COLO668 (cell line): Measurements from ENCODE around the gene ZNF423.

Experiments used
- DNase-seq: peaks from one replicate; lab custom pipeline; 2025; ENCODE audit not compliant: unreplicated experiment; lab: John Stamatoyannopoulos, UW

The ZNF423 gene

GRCh38 chr16:49672753-49673152, 183.2 kb downstream of the ZNF423 start:
- no peak for DNase-seq

- no peak for DNase-seq
These were observed 184.6 kb downstream of the ZNF423 start for GRCh38 chr16:49671333-49671732.

GRCh38 chr16:49670627-49671026, 185.3 kb downstream of the ZNF423 start:
- DNase-seq, result no peak

DNA sequence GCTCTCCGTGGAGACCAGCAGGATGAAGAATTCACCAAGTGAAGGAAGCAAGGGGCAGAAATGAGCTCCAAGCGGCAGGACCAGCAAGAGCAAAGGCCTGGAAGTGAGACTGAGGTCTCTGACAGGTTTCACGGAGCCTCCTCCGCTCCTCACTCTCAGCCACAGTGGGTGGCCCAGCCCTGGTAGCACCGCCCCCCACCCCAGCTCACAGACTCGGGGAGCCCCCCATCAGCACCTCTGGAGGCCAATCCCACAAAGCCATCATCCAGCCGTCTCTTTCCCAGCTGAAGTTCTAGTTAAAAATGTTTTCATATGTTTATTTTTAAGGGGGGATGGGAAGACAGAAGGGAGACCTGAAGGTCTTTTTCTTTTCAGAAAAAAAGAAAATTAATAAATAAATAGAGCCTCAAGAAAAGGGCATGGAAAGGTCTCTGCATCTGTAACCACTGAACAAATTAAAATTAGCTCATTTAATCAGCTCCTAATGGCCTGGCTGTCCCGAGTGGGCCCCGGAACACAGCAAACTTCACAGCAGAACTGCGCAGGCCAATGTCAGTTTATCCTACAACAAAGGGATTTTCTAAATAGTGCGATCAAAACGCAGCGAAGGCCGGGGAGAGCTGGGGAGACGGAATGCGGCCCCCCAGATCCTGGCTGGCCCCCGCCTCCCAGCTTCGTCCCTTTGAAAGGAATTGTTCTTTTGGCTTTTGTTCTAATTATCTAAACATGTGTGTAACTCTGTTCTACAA, 190.3 kb downstream of the ZNF423 start:
- no peak for DNase-seq

DNA sequence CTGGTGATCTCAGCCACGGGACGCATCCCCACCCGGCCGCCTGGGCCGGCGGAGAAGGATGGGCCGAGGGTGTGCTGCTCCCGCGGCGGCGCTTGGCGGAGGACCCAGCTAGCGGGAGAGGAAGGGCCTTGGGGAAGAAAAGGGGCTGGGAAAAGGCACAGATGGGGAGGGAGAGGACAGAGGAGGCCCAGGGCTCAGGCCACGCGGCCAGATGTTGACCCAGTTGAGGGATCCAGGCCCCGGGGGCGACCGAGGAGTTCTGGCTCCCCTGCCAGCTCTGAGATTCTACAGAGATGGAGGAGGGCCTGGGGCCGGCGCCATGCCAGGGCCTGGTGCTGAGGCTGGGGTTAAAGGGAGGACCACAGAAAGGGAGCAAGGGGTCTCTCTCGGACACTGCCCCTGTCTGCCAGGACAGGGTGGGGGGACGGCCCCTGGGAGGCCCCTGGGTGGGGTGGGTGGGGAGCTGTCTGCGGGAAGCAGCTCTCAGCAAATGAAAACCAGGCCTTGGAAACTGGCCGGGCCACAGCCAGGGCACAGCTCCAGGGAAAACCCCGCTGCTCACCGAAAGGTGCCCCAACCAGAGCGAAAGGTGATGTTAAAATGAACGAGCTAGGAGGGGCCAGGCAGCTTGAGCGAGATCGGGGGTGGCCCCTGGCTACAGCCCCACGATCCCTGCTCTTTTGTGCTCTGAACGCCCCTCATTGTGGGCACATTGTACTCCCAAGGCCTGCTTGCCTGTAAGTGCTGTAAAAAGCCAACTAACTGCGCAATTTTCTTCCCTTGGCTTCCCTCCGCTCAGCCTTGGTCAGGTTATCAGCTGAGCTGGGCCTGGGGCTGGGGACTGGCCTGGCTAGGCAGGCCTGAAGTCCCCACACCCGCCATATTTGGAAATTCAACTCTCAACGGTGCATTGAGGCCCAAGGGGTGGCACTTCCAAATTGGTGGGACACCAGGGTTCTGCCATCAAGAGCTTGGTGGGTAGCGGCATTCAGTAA, 191.4 kb downstream of the ZNF423 start:
- DNase-seq, result no peak

DNA sequence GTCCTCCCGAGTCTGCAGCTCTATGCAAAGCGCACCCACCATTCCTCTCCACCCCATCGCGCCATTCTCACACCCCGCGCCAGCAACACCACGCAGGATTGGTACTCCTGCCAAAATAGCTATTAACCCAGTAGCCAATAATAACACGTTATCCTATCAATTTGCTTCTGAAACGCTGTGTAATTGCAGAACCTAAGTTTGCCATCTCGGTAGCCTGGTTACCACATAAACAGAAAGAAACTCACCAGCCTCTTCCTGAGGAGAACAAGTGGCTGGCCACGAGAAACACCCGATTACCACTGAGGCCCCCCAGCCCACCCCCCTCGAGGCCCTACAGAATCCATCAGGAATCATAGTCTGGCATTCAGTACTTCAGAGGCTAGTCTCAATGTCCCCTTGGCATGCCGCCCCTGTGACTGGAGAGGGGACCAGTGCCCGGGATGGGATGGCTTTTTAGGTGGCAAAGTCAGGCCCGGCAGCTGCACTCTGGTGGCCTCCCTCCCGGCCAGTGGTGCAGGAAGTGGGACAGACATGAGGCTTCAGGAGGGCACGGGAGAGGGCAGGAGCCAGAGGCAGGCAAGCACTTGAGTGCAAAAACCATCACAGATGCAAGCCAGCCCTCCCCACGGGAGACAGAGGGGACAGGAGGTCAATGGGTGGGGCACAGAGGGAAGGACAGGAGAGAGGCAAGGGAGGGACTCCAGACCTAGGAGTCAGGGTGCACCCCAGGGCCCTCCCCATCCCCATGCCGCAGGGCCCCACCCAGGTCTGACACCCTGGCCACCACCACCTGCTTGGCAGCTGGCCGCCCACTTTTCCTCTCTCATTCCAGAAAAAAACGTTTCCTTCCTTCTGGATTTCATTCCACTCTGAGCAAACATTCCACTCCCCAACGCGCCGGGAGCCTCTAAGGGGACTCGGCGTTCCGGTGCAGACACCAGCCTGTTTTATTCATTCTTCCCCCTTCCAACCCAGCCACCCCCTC, 192.5 kb downstream of the ZNF423 start:
- DNase-seq, result no peak

- DNase-seq, result no peak
These were observed 193.3 kb downstream of the ZNF423 start for GRCh38 chr16:49662569-49662968.

DNA sequence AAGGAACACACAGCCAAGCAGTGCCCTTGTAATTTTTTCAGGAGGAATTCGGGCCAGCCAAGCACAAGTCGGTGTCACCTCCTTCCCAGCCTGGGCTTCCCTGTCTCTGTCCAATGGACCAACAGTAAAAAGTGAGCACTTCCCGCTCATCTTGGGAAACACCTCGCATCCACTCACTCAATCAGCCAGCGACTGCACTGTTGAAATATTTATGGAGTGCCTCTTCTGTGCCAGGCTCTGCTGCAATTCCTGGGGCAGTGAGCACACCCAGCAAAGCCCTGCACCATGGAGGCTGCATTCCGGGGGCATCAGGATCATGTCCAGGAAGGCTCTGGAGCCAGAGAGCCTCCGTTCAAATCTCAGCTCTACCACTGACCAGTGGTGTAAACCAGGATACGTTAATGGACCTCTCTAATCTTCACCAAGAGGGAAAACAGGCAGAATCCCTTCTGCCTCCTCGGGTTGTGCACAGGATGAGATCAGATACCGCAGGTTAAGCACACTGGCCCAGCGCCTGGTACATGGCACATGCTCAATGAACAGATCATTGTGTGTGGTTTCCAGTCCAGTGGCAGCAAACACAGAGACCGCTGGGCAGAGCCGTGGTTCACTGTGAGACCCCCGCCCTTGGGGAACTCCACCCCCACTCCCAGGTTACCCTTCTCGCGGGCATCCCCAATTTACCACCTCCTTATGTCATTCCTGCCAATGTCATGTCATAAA, 194.3 kb downstream of the ZNF423 start:
- DNase-seq, result no peak

DNA sequence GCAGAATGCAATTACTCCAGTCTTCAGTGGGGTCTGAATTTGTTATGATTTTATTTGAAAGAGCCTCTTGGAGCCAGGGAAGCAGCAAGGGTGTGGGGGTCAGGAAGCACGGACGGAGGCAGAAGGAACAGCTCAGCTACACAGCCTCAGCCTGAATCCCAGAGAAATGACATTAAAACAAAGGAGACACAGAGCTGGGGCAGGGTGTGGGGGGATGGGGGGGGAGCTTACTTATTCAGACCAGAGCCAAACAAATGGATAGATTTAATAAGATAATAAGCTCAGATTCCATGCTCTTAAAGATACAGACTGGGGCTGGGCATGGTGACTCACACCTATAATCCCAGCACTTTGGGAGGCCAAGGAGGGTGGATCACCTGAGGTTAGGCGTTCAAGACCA, 195.3 kb downstream of the ZNF423 start:
- DNase-seq, result no peak

DNA sequence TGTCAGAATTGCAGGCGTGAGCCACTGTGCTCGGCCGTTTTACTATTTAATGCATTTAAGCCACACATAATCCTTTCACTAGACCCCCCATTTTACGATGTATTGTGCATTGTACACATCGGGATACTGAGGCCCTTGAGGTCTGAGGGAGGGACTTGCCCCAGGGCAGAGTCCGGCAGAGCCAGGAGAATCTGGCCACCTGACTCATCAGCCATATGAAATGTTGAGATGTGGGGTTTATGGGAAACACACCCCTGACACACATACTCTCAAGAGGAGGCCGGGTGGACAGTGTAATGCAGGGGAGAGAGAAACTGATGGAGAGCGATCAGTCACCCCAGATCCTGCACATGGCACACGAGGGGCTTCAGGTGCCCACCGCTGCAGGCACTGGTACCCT, 196.6 kb downstream of the ZNF423 start:
- DNase-seq, result no peak

DNA sequence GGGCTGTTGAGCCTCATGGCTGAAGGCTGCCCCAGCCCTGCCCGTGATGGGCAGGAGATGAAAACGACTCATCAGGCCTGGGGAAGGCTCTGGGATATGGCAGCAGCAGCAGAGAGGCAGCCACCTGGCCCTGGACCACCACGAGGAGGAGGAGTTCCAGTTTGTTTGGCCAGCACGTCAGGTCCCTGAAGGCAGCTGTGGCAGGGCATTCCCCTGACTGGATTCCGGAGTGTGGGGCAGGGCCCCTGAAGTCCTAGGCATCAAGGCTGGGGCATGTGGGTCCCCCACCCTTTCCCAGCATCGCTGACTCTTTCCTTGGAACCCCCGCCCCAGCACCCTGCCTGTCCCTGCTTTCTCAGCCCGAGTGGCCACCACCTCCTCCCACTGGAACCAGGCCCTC, 197.4 kb downstream of the ZNF423 start:
- DNase-seq, result no peak

DNA sequence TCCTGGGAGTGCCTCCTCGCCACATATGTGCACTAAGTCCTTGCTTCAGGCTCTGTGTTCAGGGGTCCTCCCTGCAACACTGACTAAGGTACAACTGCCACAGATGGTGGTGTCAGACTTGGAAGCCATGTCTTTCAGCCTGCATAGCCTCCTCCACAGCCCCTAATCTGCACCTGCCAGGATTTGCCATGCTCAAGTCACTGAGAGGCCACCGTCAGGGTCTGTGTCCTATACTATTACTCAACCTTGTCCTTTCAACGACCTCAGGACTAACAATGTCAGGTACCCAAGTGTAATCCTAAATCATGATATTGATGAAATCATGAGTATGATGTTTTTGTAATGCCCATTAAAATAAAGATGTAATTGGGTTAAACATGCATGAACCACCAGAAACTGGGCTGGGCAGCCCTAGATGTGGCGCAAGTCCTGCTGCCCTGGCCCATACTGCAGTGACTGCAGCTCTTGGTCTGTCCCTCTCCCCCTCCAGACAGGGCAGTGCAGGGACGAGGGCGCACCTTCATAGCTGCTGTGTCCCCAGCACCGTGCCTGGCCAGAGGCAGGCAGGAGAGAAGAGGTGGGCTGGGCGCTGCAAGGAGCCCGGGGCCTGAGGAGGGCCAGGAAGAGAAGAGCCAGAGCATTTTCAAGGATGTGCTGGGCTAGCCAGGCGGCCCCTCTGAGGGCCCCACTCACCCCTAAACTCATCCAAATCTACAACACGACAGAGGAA, 198.0 kb downstream of the ZNF423 start:
- no peak for DNase-seq

- DNase-seq, result no peak
These were observed 201.5 kb downstream of the ZNF423 start for GRCh38 chr16:49654425-49654824.

GRCh38 chr16:49653577-49653976, 202.3 kb downstream of the ZNF423 start:
- no peak for DNase-seq

- no peak for DNase-seq
These were observed 202.7 kb downstream of the ZNF423 start for GRCh38 chr16:49653173-49653570.

GRCh38 chr16:49652456-49653172, 203.3 kb downstream of the ZNF423 start:
- no peak for DNase-seq

- DNase-seq, result no peak
These were observed 203.9 kb downstream of the ZNF423 start for GRCh38 chr16:49651996-49652395.

DNA sequence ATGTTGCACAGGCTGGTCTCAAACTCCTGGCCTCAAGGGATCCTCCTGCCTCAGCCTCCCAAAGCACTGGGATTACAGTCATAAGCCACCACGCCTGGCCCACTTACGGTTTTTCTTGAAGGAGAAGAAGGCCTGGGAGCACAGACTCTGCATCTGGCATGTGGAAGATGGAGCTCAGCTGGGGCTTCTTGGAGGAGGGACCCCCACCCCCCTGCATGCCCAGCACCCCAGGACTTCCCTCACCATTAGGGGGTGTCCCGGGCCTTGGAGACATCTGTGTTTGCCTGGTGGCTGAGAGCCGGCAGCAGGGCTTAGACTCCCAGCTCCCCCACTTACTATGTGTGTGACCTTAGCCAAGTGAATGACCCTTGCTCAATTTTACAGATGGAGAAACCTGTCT, 204.7 kb downstream of the ZNF423 start:
- DNase-seq, result no peak

DNA sequence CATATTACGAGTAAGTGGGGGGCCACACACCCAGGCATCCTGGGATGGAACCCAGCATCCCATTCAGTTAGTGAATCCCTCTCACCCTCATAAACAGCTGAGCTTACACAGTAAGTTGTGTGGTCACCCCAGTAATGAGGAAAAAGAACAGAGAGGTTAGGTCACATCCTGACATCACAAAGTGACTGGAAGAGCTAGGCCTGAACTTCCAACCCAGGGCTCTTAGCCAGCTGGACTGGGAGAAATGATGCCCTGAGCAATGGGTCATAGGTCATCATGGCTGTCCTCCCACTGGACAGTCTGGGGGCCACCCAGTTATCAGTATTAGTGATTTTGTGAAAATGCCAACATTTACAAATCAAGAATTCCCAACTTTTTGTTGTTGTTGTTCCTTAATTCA, 205.3 kb downstream of the ZNF423 start:
- DNase-seq, result no peak
